LNCAP (cell line): Measurements from ENCODE around the gene KCNH4.

Experiments
- TF ChIP-seq, protein P1 (sequence below): fragments of 450-650 bp; IDR thresholded peaks from 2 replicates; pipeline ENCODE4 v1.5.1; 2017; ENCODE audit warnings: mild to moderate bottlenecking

The KCNH4 gene

DNA sequence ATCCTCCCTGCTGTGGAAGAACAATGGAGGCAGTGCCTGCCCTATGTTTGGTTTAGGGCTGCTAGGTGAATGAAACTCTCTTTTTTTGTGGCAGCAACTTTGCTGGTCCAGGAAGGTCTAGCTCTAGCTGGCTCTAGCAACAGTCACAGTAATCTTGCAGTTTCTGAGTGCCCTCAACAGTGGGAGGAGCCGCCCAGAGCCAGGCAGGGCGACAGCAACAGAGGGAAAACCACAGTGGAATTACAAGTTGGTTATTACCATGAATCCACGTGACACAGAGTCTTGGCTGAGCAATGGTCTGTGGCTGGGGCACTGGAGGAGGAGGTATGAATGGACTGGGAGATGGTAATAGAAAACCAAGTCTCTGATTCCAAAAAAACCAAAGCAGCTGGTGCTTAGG is 48.0 kb downstream of the KCNH4 start:
- TF ChIP-seq, protein P1, sequence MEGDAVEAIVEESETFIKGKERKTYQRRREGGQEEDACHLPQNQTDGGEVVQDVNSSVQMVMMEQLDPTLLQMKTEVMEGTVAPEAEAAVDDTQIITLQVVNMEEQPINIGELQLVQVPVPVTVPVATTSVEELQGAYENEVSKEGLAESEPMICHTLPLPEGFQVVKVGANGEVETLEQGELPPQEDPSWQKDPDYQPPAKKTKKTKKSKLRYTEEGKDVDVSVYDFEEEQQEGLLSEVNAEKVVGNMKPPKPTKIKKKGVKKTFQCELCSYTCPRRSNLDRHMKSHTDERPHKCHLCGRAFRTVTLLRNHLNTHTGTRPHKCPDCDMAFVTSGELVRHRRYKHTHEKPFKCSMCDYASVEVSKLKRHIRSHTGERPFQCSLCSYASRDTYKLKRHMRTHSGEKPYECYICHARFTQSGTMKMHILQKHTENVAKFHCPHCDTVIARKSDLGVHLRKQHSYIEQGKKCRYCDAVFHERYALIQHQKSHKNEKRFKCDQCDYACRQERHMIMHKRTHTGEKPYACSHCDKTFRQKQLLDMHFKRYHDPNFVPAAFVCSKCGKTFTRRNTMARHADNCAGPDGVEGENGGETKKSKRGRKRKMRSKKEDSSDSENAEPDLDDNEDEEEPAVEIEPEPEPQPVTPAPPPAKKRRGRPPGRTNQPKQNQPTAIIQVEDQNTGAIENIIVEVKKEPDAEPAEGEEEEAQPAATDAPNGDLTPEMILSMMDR: no peak

DNA sequence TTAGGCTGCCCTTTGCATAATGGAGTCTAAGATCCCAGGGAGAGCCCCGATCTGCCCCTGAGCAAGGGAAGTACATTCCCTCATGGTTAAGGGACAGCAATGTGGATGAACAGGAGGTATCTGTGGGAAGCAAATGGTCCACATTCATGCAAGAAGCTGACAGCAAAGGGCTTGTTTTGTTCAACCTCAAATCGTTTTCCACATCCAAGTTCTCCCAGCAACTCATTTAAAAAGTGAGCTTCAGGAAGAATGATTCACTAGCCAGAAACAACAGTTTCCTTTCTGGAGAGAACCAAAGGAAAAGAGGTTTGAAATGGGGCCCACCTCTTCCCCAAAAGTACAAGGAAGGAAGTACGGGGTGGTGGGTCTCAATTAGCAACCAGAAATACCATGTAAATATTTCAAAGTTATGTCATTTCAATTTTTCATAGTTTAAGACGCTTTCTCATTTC is 48.9 kb downstream of the KCNH4 start:
- TF ChIP-seq, protein P1: no peak

DNA sequence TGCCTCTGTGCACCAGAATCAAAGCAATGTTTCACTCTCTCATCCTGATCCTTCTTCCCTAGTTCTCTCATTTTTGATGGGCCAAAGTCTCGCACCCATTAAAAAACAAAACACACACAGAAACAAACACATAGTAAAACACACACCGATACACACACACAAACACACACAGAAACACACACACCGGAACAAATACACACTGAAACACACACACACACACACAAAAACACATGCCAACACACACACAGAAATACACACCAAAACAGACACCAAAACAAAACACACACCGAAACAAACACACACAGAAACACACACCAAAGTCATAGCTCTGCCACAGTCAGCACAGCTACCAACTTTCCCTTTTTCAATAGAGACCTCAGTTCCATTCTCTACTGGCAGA is 49.7 kb downstream of the KCNH4 start:
- TF ChIP-seq, protein P1: no peak

DNA sequence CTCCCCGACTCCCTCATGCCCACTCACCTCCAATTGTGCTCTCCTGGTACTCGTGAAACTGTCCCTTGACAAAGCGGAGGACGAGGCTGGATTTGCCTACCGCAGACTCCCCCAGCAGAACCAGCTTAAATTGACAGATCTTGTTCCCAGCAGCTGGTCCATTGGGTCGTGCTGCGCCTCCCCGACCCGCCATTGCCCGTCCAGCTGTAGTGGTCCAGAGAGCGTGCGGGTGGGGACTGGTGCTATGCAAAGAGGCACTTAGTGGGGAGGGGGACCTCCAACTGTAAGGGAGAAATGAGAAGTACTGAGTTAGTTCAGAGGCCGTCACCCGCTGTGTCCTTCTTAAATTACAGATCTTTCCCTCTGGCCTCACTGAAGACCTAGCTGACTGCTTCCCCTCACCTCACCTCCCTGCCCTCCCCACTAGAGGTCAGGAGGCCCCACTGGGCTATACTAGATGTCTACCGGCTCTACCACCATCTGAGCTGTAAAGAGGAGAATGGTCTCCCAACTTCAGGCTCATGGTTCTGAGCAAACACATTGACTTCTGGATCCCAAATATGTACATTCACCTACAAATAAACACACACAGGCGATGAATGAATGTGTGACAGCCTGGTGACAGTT is 50.5 kb downstream of the KCNH4 start:
- TF ChIP-seq, protein P1: no peak

DNA sequence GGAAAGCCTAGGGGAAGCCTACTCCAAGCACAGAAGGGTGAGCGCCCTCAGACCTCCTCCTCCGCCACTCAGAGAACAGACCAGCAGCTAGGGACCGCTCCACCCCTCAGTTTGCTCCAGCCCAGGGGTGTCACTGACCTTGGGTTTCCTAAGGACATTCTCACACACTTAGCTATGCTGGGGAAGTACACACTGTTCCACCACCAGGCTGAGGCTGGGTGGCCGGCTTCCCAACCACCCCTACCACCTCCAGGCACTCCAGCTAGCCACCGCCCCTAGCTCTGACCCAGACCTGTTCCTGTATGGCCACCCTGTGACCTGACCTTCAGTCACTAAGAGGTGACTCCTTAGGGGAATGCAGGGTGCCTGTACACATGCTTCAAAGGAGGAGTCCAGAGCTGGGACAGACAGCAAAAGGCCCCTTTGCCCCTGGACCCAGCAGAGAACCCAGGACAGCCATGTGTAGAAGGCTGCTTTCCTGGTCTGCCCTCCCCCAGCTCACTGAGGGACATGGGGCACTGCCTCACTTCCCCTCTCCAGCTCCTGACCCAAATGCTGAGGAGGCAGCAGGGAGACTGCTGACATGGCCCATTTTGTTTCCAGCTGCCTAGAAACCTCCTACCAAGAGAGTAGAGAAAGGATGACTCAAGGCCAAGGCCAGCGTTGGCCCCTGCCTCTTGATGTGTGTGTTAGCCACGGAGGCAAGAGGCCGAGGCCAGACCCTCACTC is 51.7 kb downstream of the KCNH4 start:
- TF ChIP-seq, protein P1: no peak

DNA sequence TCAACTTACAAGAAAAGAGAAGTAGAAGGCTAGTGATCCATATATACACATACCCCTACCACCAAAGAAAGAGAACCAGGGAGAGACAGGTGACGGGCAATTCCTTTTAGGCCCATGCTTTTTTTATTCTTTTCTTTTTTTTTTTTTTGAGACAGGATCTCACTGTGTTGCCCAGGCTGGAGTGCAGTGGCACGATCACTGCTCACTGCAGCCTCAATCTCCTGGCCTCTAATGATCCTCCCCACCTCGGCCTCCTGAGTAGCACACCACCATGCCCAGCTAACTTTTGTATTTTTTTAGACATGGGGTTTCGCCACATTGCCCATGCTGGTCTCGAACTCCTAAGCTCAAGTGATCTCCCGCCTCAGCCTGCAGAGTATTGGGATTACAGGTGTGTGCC is 53.5 kb downstream of the KCNH4 start:
- TF ChIP-seq, protein P1: no peak

DNA sequence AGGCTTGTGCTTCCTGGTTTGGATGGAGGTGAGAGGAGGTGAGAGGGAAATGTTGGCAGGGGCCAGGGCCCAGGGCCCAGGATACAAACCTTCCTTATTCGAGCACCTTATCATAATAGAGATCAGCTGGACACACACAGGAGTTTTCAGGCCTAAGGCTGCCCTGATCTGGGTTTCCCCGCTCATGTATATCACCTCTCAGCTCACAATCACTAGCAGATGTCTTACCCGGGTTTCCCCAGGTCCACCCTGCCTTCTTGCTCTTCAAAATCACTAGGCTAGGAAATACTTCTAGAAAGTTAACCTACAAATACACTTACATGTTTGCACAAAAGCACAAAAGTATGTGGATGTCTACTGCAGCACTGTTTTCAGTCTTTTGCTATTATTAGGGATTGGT is 54.1 kb downstream of the KCNH4 start:
- TF ChIP-seq, protein P1: no peak
